Left renal pelvis (tissue), 4 donors: ENCODE measurements around the gene ITSN1. TPM values are rescaled to one million over a fixed set of nuclear protein-coding genes. Genes with fewer than 3 reads are reported as not detected.

Experiments
- DNase-seq, 4 donors: peaks; one replicate each; pipeline ENCODE4 v3.0.0-alpha.2; 2013; ENCODE audit warnings: low read depth in 4 of 4, low spot score in 3 of 4
- polyA plus RNA-seq, 4 donors: library from polyadenylated mRNA; unstranded; fragments of 120-200 nt; gene quantifications; one replicate each; pipeline ENCODE4 v1.2.1, GENCODE V29; 2013; ENCODE audit not compliant: insufficient read length in 4 of 4

ITSN1 gene
- polyA plus RNA-seq, 4 donors = 43.8 to 55.8 (median 49.2) TPM

- DNase-seq = no peak
Observed at GRCh38 chr21:33875026-33875695, 232.9 kb downstream of the ITSN1 start.

- no peak for DNase-seq
Observed at GRCh38 chr21:33878824-33879223, 236.5 kb downstream of the ITSN1 start.

GRCh38 chr21:33880626-33881025, 238.3 kb downstream of the ITSN1 start:
- DNase-seq = no peak

GRCh38 chr21:33881689-33882440, 239.6 kb downstream of the ITSN1 start:
- no peak for DNase-seq

GRCh38 chr21:33883118-33883517, 240.8 kb downstream of the ITSN1 start:
- DNase-seq = no peak

- DNase-seq = no peak
Observed at GRCh38 chr21:33884376-33885171, 242.3 kb downstream of the ITSN1 start.

- DNase-seq = no peak
Observed at GRCh38 chr21:33885172-33885514, 242.8 kb downstream of the ITSN1 start.

GRCh38 chr21:33886321-33886720, 244.0 kb downstream of the ITSN1 start:
- DNase-seq = no peak

GRCh38 chr21:33890187-33890586, 247.9 kb downstream of the ITSN1 start:
- no peak for DNase-seq

GRCh38 chr21:33892853-33893252, 250.6 kb downstream of the ITSN1 start:
- DNase-seq = no peak

GRCh38 chr21:33893917-33894316, 251.6 kb downstream of the ITSN1 start:
- DNase-seq = no peak

- peak; percentile 64 to 80 (median 74) for DNase-seq
Observed at GRCh38 chr21:33894736-33895288, 252.5 kb downstream of the ITSN1 start.

- no peak for DNase-seq
Observed at GRCh38 chr21:33895356-33895755, 253.1 kb downstream of the ITSN1 start.

GRCh38 chr21:33896691-33897090, 254.4 kb downstream of the ITSN1 start:
- no peak for DNase-seq

- DNase-seq = no peak
Observed at GRCh38 chr21:33897098-33897497, 254.8 kb downstream of the ITSN1 start.

GRCh38 chr21:33897739-33898138, 255.4 kb downstream of the ITSN1 start:
- DNase-seq = no peak

GRCh38 chr21:33898586-33898985, 256.3 kb downstream of the ITSN1 start:
- no peak for DNase-seq

- DNase-seq = no peak
Observed at GRCh38 chr21:33899199-33899598, 256.9 kb downstream of the ITSN1 start.

GRCh38 chr21:33901412-33902288, 259.3 kb downstream of the ITSN1 start:
- DNase-seq = no peak

GRCh38 chr21:33902349-33902748, 260.0 kb downstream of the ITSN1 start:
- DNase-seq = no peak
